ENCODE results near the gene KLHL18. TPM values are rescaled to one million over a fixed set of nuclear protein-coding genes. Genes with fewer than 3 reads are reported as not detected.

Gene KLHL18
- polyA plus RNA-seq, 2 of the 4 experiments (the other 2 are of a cell fraction): 14.3 to 20.7 TPM

- CTCF ChIA-PET: no interaction called here
- 85% methylated on average over 4 of the region's 4 CpGs for WGBS (ENCODE audit: missing lambda C conversion rate)
- no peak for ATAC-seq
- TF ChIP-seq ATOH8 (CRISPR knock-in tag; IDR thresholded peaks at IDR 0.05; ENCODE audit: low read depth) (no peak), GATA3 (IDR thresholded peaks at IDR 0.05; ENCODE audit: borderline replicate concordance) (no peak), USF2 (IDR thresholded peaks at IDR 0.05) (no peak), SREBF2 (IDR thresholded peaks at IDR 0.05) (no peak), TFCP2L1 (CRISPR knock-in tag; IDR thresholded peaks at IDR 0.05) (no peak), CHD4 (IDR thresholded peaks at IDR 0.05; ENCODE audit: borderline replicate concordance) (no peak), ZSCAN20 (CRISPR knock-in tag; IDR thresholded peaks at IDR 0.05) (no peak), HOXA7 (CRISPR knock-in tag; IDR thresholded peaks at IDR 0.05) (no peak), EHMT2 (IDR thresholded peaks at IDR 0.05; ENCODE audit: low read depth) (no peak), POLR2A (IDR thresholded peaks at IDR 0.05; ENCODE audit: low read length) (no peak), CEBPB (IDR thresholded peaks at IDR 0.05) (no peak), EHF (CRISPR knock-in tag; IDR thresholded peaks at IDR 0.05) (no peak), TP53 (CRISPR knock-in tag; IDR thresholded peaks at IDR 0.05) (no peak), RAD21 (conservative IDR thresholded peaks at IDR 0.05 in 1 of 2, IDR thresholded peaks at IDR 0.05 in 1 of 2) (no peak), RARB (CRISPR knock-in tag; IDR thresholded peaks at IDR 0.05) (no peak), CHD2 (IDR thresholded peaks at IDR 0.05; ENCODE audit: low read length, partially characterized antibody) (no peak), KDM1A (IDR thresholded peaks at IDR 0.05; ENCODE audit: low read depth) (no peak), ESRRA (IDR thresholded peaks at IDR 0.05; ENCODE audit: borderline replicate concordance, low read length) (no peak), MAFK (IDR thresholded peaks at IDR 0.05; ENCODE audit: partially characterized antibody) (no peak)
- Histone ChIP-seq H3K27ac (no peak overlapping the region), H3K9me3 (no peaks in the 10 kb centered on the region), H3K4me1 (no peaks in the 10 kb centered on the region), H3K4me2 (no peak overlapping the region), H3K4me3 (no peak overlapping the region)
- POLR2A ChIA-PET: no interaction called here
- no peak for DNase-seq (ENCODE audit: low read depth in 1 of 2, low spot score in 1 of 2)
- no peak for FAIRE-seq
Measured at GRCh38 chr3:47260605-47261004, 22.1 kb upstream of the KLHL18 start.

- DNase-seq (ENCODE audit: low read depth in 1 of 2, low spot score in 1 of 2) (no peak), ATAC-seq (no peak; a peak in 1 of 6 replicates), FAIRE-seq (no peak)
- CTCF ChIA-PET: no interaction called here
- POLR2A ChIA-PET: no interaction called here
- H3K4me3 ChIP-seq: no peak overlapping the region
- H3K27ac ChIP-seq: no peak overlapping the region
- no peaks in the 10 kb centered on the region for H3K9me3 ChIP-seq
- 78% methylated on average over 2 of the region's 3 CpGs for WGBS (ENCODE audit: missing lambda C conversion rate)
- H3K4me2 ChIP-seq: no peak overlapping the region
- peaks cover under 1% of the 10 kb centered on the region; the same call in 1 of the 3 replicates for H3K4me1 ChIP-seq
- TF ChIP-seq RNF2 (IDR thresholded peaks at IDR 0.05; ENCODE audit: borderline replicate concordance, low read depth) (no peak), CHD4 (IDR thresholded peaks at IDR 0.05; ENCODE audit: borderline replicate concordance) (no peak), ATOH8 (CRISPR knock-in tag; IDR thresholded peaks at IDR 0.05; ENCODE audit: low read depth) (no peak), ZFP36 (IDR thresholded peaks at IDR 0.05; ENCODE audit: borderline replicate concordance, partially characterized antibody) (no peak), GATA3 (IDR thresholded peaks at IDR 0.05; ENCODE audit: borderline replicate concordance) (no peak), HMGXB4 (CRISPR knock-in tag; IDR thresholded peaks at IDR 0.05; ENCODE audit: borderline replicate concordance) (no peak), RARB (CRISPR knock-in tag; IDR thresholded peaks at IDR 0.05) (no peak)
Measured at GRCh38 chr3:47261301-47261700, 21.4 kb upstream of the KLHL18 start.

All from A549 (cell line).